ENCODE results near the gene RUSC1.

RUSC1 gene

DNA sequence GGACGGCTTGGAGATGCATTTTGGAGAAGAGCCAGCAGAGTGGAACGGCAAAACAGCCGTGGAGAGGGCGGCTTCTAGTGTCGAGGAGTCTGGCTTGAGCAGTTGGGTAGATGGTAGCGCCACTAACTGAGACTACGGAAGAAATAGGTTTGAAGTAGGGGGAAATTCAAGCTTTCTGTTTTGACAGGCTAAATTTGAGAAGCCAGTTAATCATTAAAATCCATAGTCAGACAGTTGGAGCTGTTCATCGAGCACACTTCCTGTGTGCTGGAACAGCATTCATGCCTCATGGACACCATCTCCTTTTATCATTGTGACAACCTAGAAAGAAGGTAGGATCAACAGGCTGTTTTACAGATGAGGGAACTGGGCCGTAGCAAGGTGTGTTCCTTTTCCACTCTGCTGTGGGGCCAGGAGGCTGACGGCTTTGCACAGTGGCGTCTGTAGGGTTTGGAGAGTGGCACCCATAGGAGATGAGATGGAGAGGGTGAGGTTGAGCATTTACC lies 16.1 kb upstream of the RUSC1 start:
- Histone ChIP-seq H3K4me1 (ENCODE audit: insufficient read depth, poor library complexity, severe bottlenecking) (no peaks in the 10 kb centered on the region), H3K4me3 (ENCODE audit: severe bottlenecking) (no peak overlapping the region), H3K9me3 (ENCODE audit: severe bottlenecking) (no peaks in the 10 kb centered on the region), H3K36me3 (ENCODE audit: low read depth) (no peaks in the 10 kb centered on the region), H3K27ac (ENCODE audit: poor library complexity, severe bottlenecking) (no peak overlapping the region), H3K27me3 (ENCODE audit: insufficient read depth, poor library complexity, severe bottlenecking) (no peaks in the 10 kb centered on the region)
- no peak for DNase-seq (ENCODE audit: low spot score)
- no peak for ATAC-seq (ENCODE audit: low read depth)
- TF ChIP-seq, protein P1, sequence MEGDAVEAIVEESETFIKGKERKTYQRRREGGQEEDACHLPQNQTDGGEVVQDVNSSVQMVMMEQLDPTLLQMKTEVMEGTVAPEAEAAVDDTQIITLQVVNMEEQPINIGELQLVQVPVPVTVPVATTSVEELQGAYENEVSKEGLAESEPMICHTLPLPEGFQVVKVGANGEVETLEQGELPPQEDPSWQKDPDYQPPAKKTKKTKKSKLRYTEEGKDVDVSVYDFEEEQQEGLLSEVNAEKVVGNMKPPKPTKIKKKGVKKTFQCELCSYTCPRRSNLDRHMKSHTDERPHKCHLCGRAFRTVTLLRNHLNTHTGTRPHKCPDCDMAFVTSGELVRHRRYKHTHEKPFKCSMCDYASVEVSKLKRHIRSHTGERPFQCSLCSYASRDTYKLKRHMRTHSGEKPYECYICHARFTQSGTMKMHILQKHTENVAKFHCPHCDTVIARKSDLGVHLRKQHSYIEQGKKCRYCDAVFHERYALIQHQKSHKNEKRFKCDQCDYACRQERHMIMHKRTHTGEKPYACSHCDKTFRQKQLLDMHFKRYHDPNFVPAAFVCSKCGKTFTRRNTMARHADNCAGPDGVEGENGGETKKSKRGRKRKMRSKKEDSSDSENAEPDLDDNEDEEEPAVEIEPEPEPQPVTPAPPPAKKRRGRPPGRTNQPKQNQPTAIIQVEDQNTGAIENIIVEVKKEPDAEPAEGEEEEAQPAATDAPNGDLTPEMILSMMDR (IDR thresholded peaks at IDR 0.05; ENCODE audit: poor library complexity, severe bottlenecking), result no peak

DNA sequence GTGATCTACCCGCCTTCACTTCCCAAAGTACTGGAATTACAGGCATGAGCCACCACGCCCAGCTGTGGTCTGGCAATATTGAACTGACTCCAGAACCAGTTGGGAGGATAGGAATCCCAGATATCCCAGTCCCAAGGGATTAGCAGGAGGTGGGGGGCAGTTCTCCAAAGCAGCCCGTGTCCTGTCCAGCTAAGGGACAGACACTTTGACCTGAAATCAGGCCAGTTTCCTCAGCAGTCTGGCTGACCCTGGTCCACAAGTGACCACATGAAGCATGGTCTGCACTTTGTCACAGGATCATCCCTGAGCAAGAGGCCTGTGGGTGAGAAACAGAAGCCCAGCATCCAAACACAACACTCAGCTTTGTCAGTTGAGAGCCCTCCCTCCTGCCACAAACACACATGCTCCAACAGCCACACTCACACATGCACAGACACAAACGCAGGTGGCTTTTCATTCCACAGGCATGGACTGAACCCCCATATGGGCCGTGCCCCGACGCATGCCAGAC lies 14.8 kb upstream of the RUSC1 start:
- Histone ChIP-seq H3K4me3 (ENCODE audit: severe bottlenecking) (no peak overlapping the region), H3K27me3 (ENCODE audit: insufficient read depth, poor library complexity, severe bottlenecking) (no peaks in the 10 kb centered on the region), H3K36me3 (ENCODE audit: low read depth) (peaks cover 12% of the 10 kb centered on the region), H3K27ac (ENCODE audit: poor library complexity, severe bottlenecking) (peak overlapping the region; percentile 90), H3K4me1 (ENCODE audit: insufficient read depth, poor library complexity, severe bottlenecking) (peaks cover 6% of the 10 kb centered on the region), H3K9me3 (ENCODE audit: severe bottlenecking) (no peaks in the 10 kb centered on the region)
- no peak for ATAC-seq (ENCODE audit: low read depth)
- DNase-seq (ENCODE audit: low spot score), result no peak
- TF ChIP-seq, protein P1 (IDR thresholded peaks at IDR 0.05; ENCODE audit: poor library complexity, severe bottlenecking), result no peak

DNA sequence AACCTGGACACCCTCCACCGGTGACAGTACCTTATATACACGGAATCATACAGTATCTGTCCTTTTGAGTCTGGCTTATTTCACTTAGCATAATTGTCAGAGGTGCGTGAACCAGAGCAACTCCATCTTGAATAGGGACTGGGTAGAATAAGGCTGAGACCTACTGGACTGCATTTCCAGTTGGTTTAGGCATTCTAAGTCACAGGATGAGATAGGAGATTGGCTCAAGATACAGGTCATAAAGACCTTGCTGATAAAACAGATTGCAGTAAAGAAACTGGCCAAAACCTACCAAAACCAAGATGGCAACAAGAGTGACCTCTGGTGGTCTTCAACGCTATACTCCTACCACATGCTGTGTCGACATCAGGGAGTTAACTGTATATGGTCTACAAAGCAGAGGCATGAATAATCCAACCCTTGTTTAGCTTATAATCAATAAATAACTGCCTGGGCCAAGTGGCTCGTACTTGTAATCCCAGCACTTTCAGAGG lies 13.4 kb upstream of the RUSC1 start:
- TF ChIP-seq, protein P1 (IDR thresholded peaks at IDR 0.05; ENCODE audit: poor library complexity, severe bottlenecking), result peak; percentile 36
- peak overlapping the region; percentile 90 for H3K27ac ChIP-seq (ENCODE audit: poor library complexity, severe bottlenecking)
- DNase-seq (ENCODE audit: low spot score), result no peak
- peaks cover 12% of the 10 kb centered on the region for H3K4me1 ChIP-seq (ENCODE audit: insufficient read depth, poor library complexity, severe bottlenecking)
- ATAC-seq (ENCODE audit: low read depth), result no peak
- no peak overlapping the region for H3K4me3 ChIP-seq (ENCODE audit: severe bottlenecking)
- peaks cover 25% of the 10 kb centered on the region for H3K36me3 ChIP-seq (ENCODE audit: low read depth)
- no peaks in the 10 kb centered on the region for H3K9me3 ChIP-seq (ENCODE audit: severe bottlenecking)
- H3K27me3 ChIP-seq (ENCODE audit: insufficient read depth, poor library complexity, severe bottlenecking), result no peaks in the 10 kb centered on the region

DNA sequence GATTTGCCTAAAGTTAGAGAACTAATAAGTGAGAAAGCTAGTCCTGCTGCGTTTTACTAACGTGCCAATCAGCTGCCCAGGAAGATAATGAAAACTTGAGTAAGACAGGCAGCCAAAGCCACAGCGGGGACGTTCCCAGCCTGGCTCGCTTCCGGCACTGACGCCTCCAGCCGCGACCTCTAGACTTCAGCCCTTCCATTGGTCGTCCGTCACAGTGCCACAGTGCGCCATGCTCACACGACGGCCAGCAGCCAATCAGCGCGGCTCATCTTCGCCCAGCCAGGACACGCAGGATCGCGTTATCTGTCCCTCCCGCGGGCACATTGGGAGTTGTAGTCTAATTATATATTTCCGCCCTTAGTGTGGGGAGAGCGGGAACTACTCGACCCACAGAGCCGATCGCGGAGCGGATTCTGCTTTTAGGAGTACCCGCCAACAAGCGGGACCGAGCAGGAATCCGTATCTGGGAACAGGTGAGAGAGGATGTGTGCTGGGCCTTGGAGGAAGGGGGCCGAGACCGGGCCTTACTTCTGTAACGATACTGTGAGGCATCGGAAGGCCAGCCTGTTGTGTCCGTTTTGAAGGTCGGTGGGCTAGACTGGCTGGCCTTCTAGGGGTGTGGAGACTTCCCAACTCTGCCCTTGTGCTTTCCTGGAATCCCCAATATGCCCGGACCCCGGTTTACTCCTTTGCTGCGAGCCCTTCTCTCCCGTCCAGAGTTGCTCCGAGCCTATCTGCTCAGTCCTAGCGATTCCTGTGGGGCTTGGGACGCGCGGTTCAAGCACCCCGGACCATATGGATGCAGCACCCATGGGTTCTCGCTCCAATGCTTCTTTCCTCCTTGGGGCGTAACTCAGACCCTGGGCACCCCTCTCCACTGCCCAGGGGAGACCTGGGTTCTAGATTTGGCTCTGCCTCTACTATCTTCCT lies 11.9 kb upstream of the RUSC1 start, which contains the start of gene FDPS:
TSS of gene FDPS (plus strand) at position 374 of the 930 bp plus-strand sequence. CDS start 924 bp downstream, outside the sequence.
- Histone ChIP-seq H3K9me3 (ENCODE audit: severe bottlenecking) (no peaks in the 10 kb centered on the region), H3K27me3 (ENCODE audit: insufficient read depth, poor library complexity, severe bottlenecking) (no peaks in the 10 kb centered on the region), H3K4me3 (ENCODE audit: severe bottlenecking) (peak within 1 kb of the TSS; percentile 49), H3K4me1 (ENCODE audit: insufficient read depth, poor library complexity, severe bottlenecking) (peaks cover 12% of the 10 kb centered on the region), H3K36me3 (ENCODE audit: low read depth) (peaks cover 40% of the 10 kb centered on the region), H3K27ac (ENCODE audit: poor library complexity, severe bottlenecking) (peak within 1 kb of the TSS; percentile 90)
- TF ChIP-seq, protein P1 (IDR thresholded peaks at IDR 0.05; ENCODE audit: poor library complexity, severe bottlenecking), result no peak
- DNase-seq (ENCODE audit: low spot score) (peak; percentile 98), ATAC-seq (ENCODE audit: low read depth) (peak; percentile 97)
